HG03558 (cell line): ENCODE measurements around the gene CARD9.
"Not testable (repeated sequence)": the region's sequence is repeated elsewhere in the genome, so short reads cannot be mapped to it uniquely, and the experiment has no call there.

ENCODE experiments used
- ATAC-seq: cut with Tn5 transposase; IDR thresholded peaks from one replicate; pipeline ENCODE4 v1.9.1; 2021; ENCODE audit warnings: moderate number of reproducible peaks; ENCODE audit not compliant: unreplicated experiment; ENCODE audit errors: extremely low read depth

CARD9 gene

GRCh38 chr9:136352682-136353081 is 20.8 kb downstream of the CARD9 start:
- no peak for ATAC-seq

GRCh38 chr9:136351868-136352267 is 21.6 kb downstream of the CARD9 start:
- ATAC-seq: not testable (repeated sequence)

- ATAC-seq: no peak
These were observed 22.1 kb downstream of the CARD9 start for GRCh38 chr9:136351252-136351800.

GRCh38 chr9:136349546-136349945 is 23.9 kb downstream of the CARD9 start:
- no peak for ATAC-seq

GRCh38 chr9:136348691-136349090 is 24.8 kb downstream of the CARD9 start:
- ATAC-seq: no peak

- no peak for ATAC-seq
These were observed 25.8 kb downstream of the CARD9 start for GRCh38 chr9:136347472-136348256.

DNA sequence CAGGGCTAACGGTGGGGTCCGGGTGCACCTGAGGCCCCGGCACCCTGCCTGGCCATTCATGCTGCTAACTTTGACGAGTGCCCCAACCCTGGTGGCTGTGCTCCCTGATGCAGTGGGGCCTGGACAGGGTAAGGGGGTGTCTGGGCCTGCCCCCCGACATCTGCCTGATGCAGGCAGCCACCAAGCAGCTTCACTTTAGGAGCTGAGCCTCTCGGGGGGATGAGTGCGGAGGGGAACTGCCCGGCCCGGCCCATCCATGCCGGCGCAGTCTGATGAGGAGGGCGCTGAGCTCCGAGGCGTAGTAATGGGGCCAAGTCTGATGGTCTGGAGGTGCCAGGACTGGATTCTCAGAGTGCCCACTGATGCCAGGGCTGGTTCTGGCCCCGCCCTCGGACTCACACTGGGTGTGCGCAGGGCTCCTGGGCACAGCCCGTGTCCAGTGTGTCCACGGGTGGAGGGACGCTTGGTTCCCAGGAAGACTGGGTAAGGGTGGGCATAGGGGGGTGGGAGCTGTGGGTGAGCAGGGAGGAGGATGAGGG is 26.5 kb downstream of the CARD9 start:
- no peak for ATAC-seq

DNA sequence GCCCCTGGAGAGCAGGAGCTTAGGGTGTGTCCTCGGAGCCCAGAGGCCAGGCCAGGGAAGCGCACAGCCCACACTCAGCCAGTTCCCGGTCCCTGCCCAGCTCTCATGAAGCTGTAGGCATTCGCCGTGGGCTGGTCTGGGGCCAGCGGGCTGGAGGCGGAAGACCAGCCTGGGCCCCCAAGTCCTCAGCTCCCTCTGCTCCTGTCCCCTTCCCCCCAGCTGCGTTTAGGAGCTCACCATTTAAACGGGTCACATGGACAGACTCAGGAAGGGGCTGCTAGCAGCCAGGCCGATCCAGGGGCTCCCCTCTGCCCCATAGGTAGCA is 27.4 kb downstream of the CARD9 start:
- no peak for ATAC-seq

DNA sequence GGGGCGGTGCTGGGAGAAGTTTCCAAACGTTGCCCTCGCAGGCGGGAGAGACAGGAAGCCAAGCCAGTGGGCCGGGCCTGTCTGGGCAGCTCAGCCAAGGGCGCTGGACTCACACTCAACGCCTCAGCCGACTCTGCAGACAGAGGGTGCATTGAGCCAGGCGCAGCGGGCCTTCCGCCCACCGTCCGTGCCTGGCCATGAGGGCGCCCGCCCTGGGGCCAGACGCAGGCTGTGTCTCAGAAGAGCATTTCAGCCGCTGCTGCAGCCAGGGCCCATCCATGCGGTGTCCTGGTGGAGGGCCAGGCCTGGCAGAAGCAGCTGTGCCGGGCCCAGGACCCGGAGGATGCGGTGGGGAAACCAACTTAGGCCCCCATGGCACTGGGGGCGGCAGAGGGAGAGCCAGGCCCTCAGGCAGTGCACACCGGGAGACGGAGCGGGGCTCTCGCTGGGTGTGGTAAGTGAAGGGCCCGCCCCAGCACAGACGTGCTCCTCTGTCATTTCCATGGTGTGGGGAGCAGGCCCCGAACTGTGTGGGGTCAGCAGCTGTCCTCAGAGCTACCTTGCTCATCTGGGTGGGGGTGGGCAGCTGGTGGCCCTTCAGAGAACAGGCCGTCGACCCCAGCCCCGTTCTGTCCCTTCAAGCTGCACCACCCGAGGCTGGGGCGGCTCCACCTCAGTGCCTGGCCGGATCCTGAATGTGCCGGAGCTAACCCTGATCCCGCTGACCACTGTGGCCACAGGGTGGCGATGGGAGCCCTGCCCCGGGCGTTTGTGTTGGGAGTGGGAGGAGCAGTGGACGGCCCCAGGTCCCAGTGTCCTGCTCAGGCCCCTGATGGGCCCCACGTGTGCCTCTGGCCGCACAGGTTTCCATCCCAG is 27.9 kb downstream of the CARD9 start:
- no peak for ATAC-seq

DNA sequence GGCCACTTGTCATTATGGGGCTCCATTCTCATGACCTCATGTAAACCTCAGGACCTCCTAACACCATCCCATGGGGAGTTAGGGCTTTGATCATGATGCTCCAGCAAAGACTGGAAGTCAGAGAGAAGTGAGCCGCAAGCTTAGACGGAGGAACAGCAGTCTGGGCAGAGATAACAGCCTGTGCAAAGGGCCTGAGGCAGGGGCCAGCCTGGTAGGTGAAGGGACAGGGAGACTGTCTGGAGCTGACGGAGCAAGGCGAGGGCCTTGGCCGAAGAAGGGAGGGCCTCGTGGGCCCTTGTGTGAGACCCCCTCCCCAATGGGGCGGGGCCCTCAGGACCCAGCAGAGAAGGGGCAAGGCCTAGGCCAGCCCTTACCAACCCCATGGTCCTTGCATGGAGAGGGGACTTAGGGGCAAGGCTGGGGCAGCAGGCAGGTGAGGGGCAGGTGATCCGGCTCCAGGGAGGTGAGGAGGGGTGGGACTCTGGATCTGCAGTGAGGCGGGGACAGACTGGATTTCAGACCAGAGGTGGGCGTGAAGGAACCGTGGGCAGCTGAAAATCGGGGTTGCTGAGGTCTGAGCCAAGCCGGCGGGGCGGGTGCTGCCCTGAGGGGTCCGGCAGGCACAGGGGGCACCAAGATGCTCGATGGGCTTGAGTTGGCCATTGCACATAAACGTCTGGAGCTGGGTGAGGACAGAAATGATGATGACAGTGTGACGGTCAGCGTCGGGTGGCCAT is 28.8 kb downstream of the CARD9 start:
- no peak for ATAC-seq

- no peak for ATAC-seq
These were observed 29.6 kb downstream of the CARD9 start for GRCh38 chr9:136343884-136344269.

GRCh38 chr9:136343121-136343883 is 30.2 kb downstream of the CARD9 start:
- no peak for ATAC-seq

- no peak for ATAC-seq
These were observed 31.0 kb downstream of the CARD9 start for GRCh38 chr9:136342181-136343120.

DNA sequence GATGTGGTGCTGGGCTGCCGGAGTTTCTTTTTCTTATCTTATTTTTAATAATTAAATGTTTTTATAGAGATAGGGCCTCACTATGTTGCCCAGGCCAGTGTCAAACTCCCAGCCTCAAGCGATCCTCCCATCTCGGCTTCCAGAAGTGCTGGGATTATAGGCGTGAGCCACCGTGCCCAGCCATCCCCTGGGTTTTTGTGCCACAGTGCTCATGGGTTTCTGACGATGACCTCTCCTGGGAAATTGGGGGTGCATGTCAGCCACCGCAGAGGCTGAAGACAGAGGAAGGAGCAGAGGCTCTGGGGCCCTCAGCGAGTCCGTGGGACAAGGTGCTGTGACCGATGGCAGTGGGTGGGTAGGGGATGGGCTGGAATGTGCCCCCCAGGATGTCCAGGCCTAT is 31.7 kb downstream of the CARD9 start:
- no peak for ATAC-seq

DNA sequence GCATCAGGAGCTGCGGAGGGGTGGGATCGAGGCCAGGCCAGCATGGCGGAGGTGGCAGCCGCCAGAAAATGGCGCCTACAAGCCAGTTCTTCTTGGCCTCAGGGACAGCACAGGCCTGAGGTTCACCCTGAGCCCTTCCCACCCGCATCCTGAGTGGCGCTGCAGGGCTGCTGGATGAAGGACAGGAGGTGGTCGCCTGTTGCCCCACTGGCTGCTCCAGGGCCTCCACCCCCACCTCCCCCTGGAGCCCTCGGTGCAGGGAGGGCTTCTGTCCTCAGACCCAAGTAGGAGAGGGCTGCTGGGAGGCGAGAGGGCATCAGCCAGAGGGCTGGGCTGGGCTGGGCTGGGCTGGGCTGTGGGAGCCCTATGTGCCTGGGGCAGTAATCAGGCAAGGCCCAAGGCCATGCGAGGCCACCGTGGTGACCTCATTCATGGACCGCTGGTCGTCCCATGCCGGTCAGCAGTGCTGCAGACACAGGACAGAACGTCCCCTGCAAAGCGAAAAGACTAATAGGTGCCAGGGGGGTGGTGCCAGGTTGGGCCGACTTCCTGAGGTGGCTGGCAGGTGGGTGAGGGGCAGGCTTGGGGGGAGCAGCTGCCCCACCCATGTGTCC is 32.3 kb downstream of the CARD9 start:
- ATAC-seq: no peak

- no peak for ATAC-seq
These were observed 33.0 kb downstream of the CARD9 start for GRCh38 chr9:136340356-136341041.

DNA sequence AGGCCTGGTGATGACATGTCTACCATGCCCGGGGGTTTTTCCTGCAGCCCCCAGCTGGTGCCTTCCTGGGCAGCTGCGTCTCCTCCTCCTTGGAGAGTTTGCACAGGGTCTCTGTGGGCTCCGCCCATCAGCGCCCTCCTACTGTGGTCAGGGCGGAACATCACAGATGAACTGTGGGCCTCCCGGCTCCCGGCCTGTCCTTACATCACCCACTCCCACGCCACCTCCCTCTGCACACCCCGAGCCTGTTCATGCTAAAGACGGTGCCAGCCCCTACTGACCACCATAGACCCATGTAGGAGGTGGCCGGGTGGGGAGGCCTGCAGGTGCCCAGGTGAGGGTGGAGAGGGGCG is 33.5 kb downstream of the CARD9 start:
- no peak for ATAC-seq
